HG03378 (cell line): ENCODE results near the gene TBX1.
"Not testable (repeated sequence)": the region's sequence is repeated elsewhere in the genome, so short reads cannot be mapped to it uniquely, and the experiment has no call there.

Experiments used
- ATAC-seq: cut with Tn5 transposase; IDR thresholded peaks from one replicate; pipeline ENCODE4 v1.9.1; 2021; ENCODE audit warnings: mild to moderate bottlenecking, moderate library complexity; ENCODE audit not compliant: unreplicated experiment

The TBX1 gene

GRCh38 chr22:19779685-19780268 is 19.2 kb downstream of the TBX1 start:
- no peak for ATAC-seq

GRCh38 chr22:19782533-19782932 is 22.0 kb downstream of the TBX1 start:
- no peak for ATAC-seq

- ATAC-seq, result no peak
Measured at GRCh38 chr22:19783586-19784383, 23.2 kb downstream of the TBX1 start.

- no peak for ATAC-seq
Measured at GRCh38 chr22:19784384-19785175, 24.0 kb downstream of the TBX1 start.

GRCh38 chr22:19785461-19786263 is 25.1 kb downstream of the TBX1 start:
- no peak for ATAC-seq

GRCh38 chr22:19786264-19786585 is 25.6 kb downstream of the TBX1 start:
- no peak for ATAC-seq

- ATAC-seq, result no peak
Measured at GRCh38 chr22:19786959-19787848, 26.6 kb downstream of the TBX1 start.

- no peak for ATAC-seq
Measured at GRCh38 chr22:19787849-19788141, 27.2 kb downstream of the TBX1 start.

GRCh38 chr22:19788661-19789225 is 28.2 kb downstream of the TBX1 start:
- no peak for ATAC-seq

- ATAC-seq, result no peak
Measured at GRCh38 chr22:19789406-19789805, 28.8 kb downstream of the TBX1 start.

- ATAC-seq, result no peak
Measured at GRCh38 chr22:19789828-19790227, 29.2 kb downstream of the TBX1 start.

GRCh38 chr22:19791243-19791642 is 30.7 kb downstream of the TBX1 start:
- no peak for ATAC-seq

- ATAC-seq, result no peak
Measured at GRCh38 chr22:19791894-19792293, 31.3 kb downstream of the TBX1 start.

- ATAC-seq, result not testable (repeated sequence)
Measured at GRCh38 chr22:19792383-19792896, 31.9 kb downstream of the TBX1 start.

- no peak for ATAC-seq
Measured at GRCh38 chr22:19793161-19793560, 32.6 kb downstream of the TBX1 start.

GRCh38 chr22:19793661-19794310 is 33.2 kb downstream of the TBX1 start:
- ATAC-seq, result no peak

GRCh38 chr22:19795617-19796008 is 35.0 kb downstream of the TBX1 start:
- no peak for ATAC-seq

GRCh38 chr22:19796160-19796559 is 35.6 kb downstream of the TBX1 start:
- no peak for ATAC-seq
